OCI-LY1 (cell line): ENCODE results near the gene P4HTM.

Experiments used
- H2AFZ ChIP-seq: fragments of 200-600 bp; sonication (generic), shearing (Covaris generic); 2 replicates; pipeline ENCODE4 v1.6.0; 2014; ENCODE audit warnings: antibody characterized with exemption, mild to moderate bottlenecking, low read length
- H3F3A ChIP-seq: fragments of 200-600 bp; sonication (generic), shearing (Covaris generic); 2 replicates; pipeline ENCODE4 v1.6.0; 2014; ENCODE audit warnings: mild to moderate bottlenecking, antibody characterized with exemption, low read length, moderate library complexity; ENCODE audit not compliant: insufficient read depth
- H3K27ac ChIP-seq: fragments of 200-600 bp; sonication (generic); 2 replicates; pipeline ENCODE4 v1.5.1; 2014; ENCODE audit warnings: low read length, mixed run types, mild to moderate bottlenecking, low read depth; ENCODE audit not compliant: poor library complexity, severe bottlenecking
- H3K27me3 ChIP-seq: fragments of 200-600 bp; sonication (generic); 2 replicates; pipeline ENCODE4 v1.6.0; 2014; ENCODE audit warnings: antibody characterized with exemption, mild to moderate bottlenecking, low read length, moderate library complexity; ENCODE audit not compliant: insufficient read depth
- H3K36me3 ChIP-seq: fragments of 200-600 bp; sonication (generic); 2 replicates; pipeline ENCODE4 v1.6.1; 2014; ENCODE audit warnings: mild to moderate bottlenecking, antibody characterized with exemption, low read length, moderate library complexity, mixed read lengths; ENCODE audit not compliant: insufficient read depth
- H3K4me1 ChIP-seq: fragments of 200-600 bp; sonication (generic); 2 replicates; pipeline ENCODE4 v1.5.1; 2014; ENCODE audit warnings: mild to moderate bottlenecking, low read length, moderate library complexity; ENCODE audit not compliant: insufficient read depth, severe bottlenecking
- H3K4me2 ChIP-seq: fragments of 200-600 bp; sonication (generic), shearing (Covaris generic); 2 replicates; pipeline ENCODE4 v1.6.1; 2014; ENCODE audit warnings: low read length
- H3K4me3 ChIP-seq: fragments of 200-600 bp; sonication (generic); 2 replicates; pipeline ENCODE4 v1.5.1; 2014; ENCODE audit warnings: low read length, low read depth, mild to moderate bottlenecking, mixed read lengths; ENCODE audit not compliant: poor library complexity, severe bottlenecking
- H3K79me2 ChIP-seq: fragments of 200-600 bp; shearing (Covaris generic); 2 replicates; pipeline ENCODE4 v1.6.1; 2016; ENCODE audit warnings: mixed run types, low read length, mixed read lengths; ENCODE audit not compliant: insufficient read depth
- H3K9ac ChIP-seq: fragments of 200-600 bp; sonication (generic), shearing (Covaris generic); 2 replicates; pipeline ENCODE4 v1.6.1; 2014; ENCODE audit warnings: mild to moderate bottlenecking, low read length, mixed read lengths
- H3K9me2 ChIP-seq: fragments of 200-600 bp; sonication (generic), shearing (Covaris generic); 2 replicates; pipeline ENCODE4 v1.6.1; 2014; ENCODE audit warnings: low read depth, mild to moderate bottlenecking, low read length, mixed read lengths
- H3K9me3 ChIP-seq: fragments of 200-600 bp; shearing (Covaris generic); 2 replicates; pipeline ENCODE4 v1.6.1; 2014; ENCODE audit warnings: low read length, mixed read lengths
- H4K20me1 ChIP-seq: fragments of 200-600 bp; sonication (generic), shearing (Covaris generic); 2 replicates; pipeline ENCODE4 v1.6.0; 2016; ENCODE audit warnings: mild to moderate bottlenecking, low read length; ENCODE audit not compliant: insufficient read depth
- EZH2 ChIP-seq: fragments of 200-600 bp; sonication (generic), shearing (Covaris generic); IDR thresholded peaks from 2 replicates; pipeline ENCODE4 v1.8.0; 2017; ENCODE audit warnings: borderline replicate concordance, mixed run types, mild to moderate bottlenecking, antibody characterized with exemption, low read length, moderate library complexity, mixed read lengths
- TF ChIP-seq, protein P1 (sequence below): fragments of 200-600 bp; sonication (generic), shearing (Covaris generic); IDR thresholded peaks from 2 replicates; pipeline ENCODE4 v1.5.1; 2017; ENCODE audit warnings: mild to moderate bottlenecking, antibody characterized with exemption, low read length, moderate library complexity, mixed read lengths

The P4HTM gene

DNA sequence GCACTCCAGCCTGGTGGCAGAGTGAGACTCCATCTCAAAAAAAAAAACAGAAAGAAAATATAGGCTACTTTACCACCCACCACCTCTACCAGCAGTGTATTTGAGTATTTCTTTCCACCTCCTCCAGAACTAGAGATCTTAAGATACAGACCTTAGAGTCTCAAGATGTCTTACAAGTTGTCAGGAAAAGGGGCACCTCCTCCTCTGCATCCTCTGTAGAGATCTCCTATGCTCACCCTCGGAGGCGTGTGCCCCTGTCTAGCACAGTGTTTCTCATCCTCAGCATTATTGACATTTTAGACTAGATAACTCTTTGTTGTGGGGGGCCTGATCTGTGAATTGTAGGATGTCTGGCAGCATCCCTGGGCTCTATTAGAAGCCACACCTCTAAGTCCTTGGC lies 27.7 kb upstream of the P4HTM start:
- Histone ChIP-seq H3K9me3 (no peaks in the 10 kb centered on the region), H3K9me2 (no peaks in the 10 kb centered on the region), H3K27me3 (no peaks in the 10 kb centered on the region), H3K4me2 (no peak overlapping the region), H3K27ac (no peak overlapping the region), H3K79me2 (no peaks in the 10 kb centered on the region; the same call in 1 of the 2 replicates), H3K36me3 (peaks cover 71% of the 10 kb centered on the region), H2AFZ (no peak overlapping the region), H3K9ac (no peak overlapping the region), H4K20me1 (no peaks in the 10 kb centered on the region), H3K4me1 (peaks cover 16% of the 10 kb centered on the region), H3K4me3 (no peak overlapping the region), H3F3A (no peaks in the 10 kb centered on the region)
- no peak for TF ChIP-seq EZH2
- TF ChIP-seq, protein P1, sequence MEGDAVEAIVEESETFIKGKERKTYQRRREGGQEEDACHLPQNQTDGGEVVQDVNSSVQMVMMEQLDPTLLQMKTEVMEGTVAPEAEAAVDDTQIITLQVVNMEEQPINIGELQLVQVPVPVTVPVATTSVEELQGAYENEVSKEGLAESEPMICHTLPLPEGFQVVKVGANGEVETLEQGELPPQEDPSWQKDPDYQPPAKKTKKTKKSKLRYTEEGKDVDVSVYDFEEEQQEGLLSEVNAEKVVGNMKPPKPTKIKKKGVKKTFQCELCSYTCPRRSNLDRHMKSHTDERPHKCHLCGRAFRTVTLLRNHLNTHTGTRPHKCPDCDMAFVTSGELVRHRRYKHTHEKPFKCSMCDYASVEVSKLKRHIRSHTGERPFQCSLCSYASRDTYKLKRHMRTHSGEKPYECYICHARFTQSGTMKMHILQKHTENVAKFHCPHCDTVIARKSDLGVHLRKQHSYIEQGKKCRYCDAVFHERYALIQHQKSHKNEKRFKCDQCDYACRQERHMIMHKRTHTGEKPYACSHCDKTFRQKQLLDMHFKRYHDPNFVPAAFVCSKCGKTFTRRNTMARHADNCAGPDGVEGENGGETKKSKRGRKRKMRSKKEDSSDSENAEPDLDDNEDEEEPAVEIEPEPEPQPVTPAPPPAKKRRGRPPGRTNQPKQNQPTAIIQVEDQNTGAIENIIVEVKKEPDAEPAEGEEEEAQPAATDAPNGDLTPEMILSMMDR = no peak

GRCh38 chr3:48962939-48963338 lies 27.1 kb upstream of the P4HTM start:
- no peak overlapping the region for H3K9ac ChIP-seq
- H3K79me2 ChIP-seq = no peaks in the 10 kb centered on the region; the same call in 1 of the 2 replicates
- no peaks in the 10 kb centered on the region for H4K20me1 ChIP-seq
- no peak overlapping the region for H2AFZ ChIP-seq
- no peak overlapping the region for H3K4me2 ChIP-seq
- no peak for TF ChIP-seq EZH2
- TF ChIP-seq, protein P1 = no peak
- peaks cover 16% of the 10 kb centered on the region for H3K4me1 ChIP-seq
- H3K27ac ChIP-seq = no peak overlapping the region
- H3K9me3 ChIP-seq = no peaks in the 10 kb centered on the region
- H3K27me3 ChIP-seq = no peaks in the 10 kb centered on the region
- H3F3A ChIP-seq = no peaks in the 10 kb centered on the region
- no peaks in the 10 kb centered on the region for H3K9me2 ChIP-seq
- peaks cover 71% of the 10 kb centered on the region for H3K36me3 ChIP-seq
- no peak overlapping the region for H3K4me3 ChIP-seq

DNA sequence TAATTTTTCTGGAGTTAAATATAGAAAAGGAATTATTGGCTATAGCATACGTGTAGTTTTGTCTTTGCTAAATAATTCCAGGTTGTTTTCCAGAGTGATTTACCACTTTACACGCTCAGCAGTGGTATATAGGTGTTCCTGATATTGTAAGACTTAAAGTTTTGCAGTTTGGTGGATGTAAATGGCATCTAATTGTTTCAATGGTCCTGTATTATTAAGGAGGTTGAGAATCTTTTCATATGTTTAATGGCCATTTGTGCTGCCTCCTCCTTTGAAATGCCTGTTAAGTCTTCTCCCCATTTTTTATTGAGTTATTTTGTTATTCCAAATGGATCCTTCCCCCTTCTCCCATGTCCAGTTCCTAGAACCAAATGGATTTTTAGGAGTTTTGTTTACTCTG lies 26.4 kb upstream of the P4HTM start:
- no peak overlapping the region for H3K4me3 ChIP-seq
- H3K4me2 ChIP-seq = no peak overlapping the region
- no peaks in the 10 kb centered on the region for H3K9me2 ChIP-seq
- TF ChIP-seq EZH2 = no peak
- TF ChIP-seq, protein P1 = no peak
- no peak overlapping the region for H2AFZ ChIP-seq
- no peak overlapping the region for H3K9ac ChIP-seq
- H3K36me3 ChIP-seq = peaks cover 69% of the 10 kb centered on the region
- H3K79me2 ChIP-seq = no peaks in the 10 kb centered on the region; the same call in 1 of the 2 replicates
- H3K27ac ChIP-seq = no peak overlapping the region
- no peaks in the 10 kb centered on the region for H3K9me3 ChIP-seq
- no peaks in the 10 kb centered on the region for H3F3A ChIP-seq
- no peaks in the 10 kb centered on the region for H4K20me1 ChIP-seq
- peaks cover 16% of the 10 kb centered on the region for H3K4me1 ChIP-seq
- H3K27me3 ChIP-seq = no peaks in the 10 kb centered on the region
